Endothelial cell of umbilical vein (primary cell): ENCODE results near the gene CST8. TPM values are rescaled to one million over a fixed set of nuclear protein-coding genes. Genes with fewer than 3 reads are reported as not detected.

ENCODE experiments used
- BruUV-seq: library from RNA; stranded (reverse); fragments of 400-500 nt; replicated peaks from 2 replicates; lab custom pipeline; 2021; lab: Mats Ljungman, UMichigan
- CTCF ChIA-PET: fragments of 300-600, 350-600 bp; sonication (Branson Sonifier 250); formaldehyde crosslinking; loops from one replicate; lab custom pipeline; 2021; ENCODE audit warnings: antibody characterized with exemption, inconsistent platforms; lab: Charles Lee
- POLR2A ChIA-PET: fragments of 300-600, 350-600 bp; sonication (Branson Sonifier 250); formaldehyde crosslinking; loops from one replicate; lab custom pipeline; 2021; ENCODE audit warnings: antibody characterized with exemption, inconsistent platforms; lab: Charles Lee
- DNase-seq: peaks from one replicate; pipeline ENCODE4 v3.0.0-alpha.2; 2011; ENCODE audit warnings: low read depth, low spot score
- FAIRE-seq: peaks from 2 replicates; lab custom pipeline; 2011; peaks lifted over from hg19 to GRCh38; lab: Jason Lieb, UNC
- H2AFZ ChIP-seq: 2 replicates; pipeline ENCODE4 v1.6.0; 2012; ENCODE audit warnings: low read depth, low read length, control low read depth, inconsistent platforms
- H3K27ac ChIP-seq: 2 replicates; pipeline ENCODE4 v1.5.1; 2011; ENCODE audit warnings: low read depth, mild to moderate bottlenecking, control low read depth, low read length, moderate library complexity; ENCODE audit not compliant: insufficient read depth
- H3K27me3 ChIP-seq, 2 experiments: 2 replicates each; pipeline versions ENCODE4 v1.6.0 to v1.6.1; 2011; ENCODE audit warnings: low read length in 2 of 2, mixed read lengths in 1 of 2; ENCODE audit not compliant: control insufficient read depth in 2 of 2, insufficient read depth in 2 of 2
- H3K36me3 ChIP-seq, 2 experiments: 2 replicates in 1 of 2; 3 replicates in 1 of 2; pipeline ENCODE4 v1.5.1; 2011; ENCODE audit warnings: low read length in 2 of 2, mild to moderate bottlenecking in 1 of 2, moderate library complexity in 1 of 2; ENCODE audit not compliant: control insufficient read depth in 2 of 2, insufficient read depth in 2 of 2; ENCODE audit errors: extremely low read depth in 1 of 2
- H3K4me1 ChIP-seq: 3 replicates; pipeline ENCODE4 v1.5.1; 2011; ENCODE audit warnings: mild to moderate bottlenecking, low read length; ENCODE audit not compliant: control insufficient read depth, insufficient read depth; ENCODE audit errors: extremely low read depth
- H3K4me2 ChIP-seq: 2 replicates; pipeline ENCODE4 v1.6.1; 2011; ENCODE audit warnings: low read length, control low read depth, mixed read lengths; ENCODE audit not compliant: insufficient read depth
- H3K4me3 ChIP-seq, 3 experiments: fragments of 200-600 bp in 1 of 3; sonication (generic), shearing (Covaris generic) in 1 of 3; replicated peaks in 1 of 3; 2 replicates each; pipeline ENCODE4 v1.5.1; 2011 to 2016; ENCODE audit warnings: control low read depth in 3 of 3, low read length in 3 of 3, mild to moderate bottlenecking in 2 of 3, inconsistent platforms in 1 of 3, low read depth in 1 of 3, moderate library complexity in 1 of 3; ENCODE audit not compliant: insufficient read depth in 1 of 3
- H3K79me2 ChIP-seq: 2 replicates; pipeline ENCODE4 v1.6.0; 2012; ENCODE audit warnings: low read length, inconsistent platforms; ENCODE audit not compliant: control insufficient read depth, insufficient read depth
- H3K9ac ChIP-seq: replicated peaks from 2 replicates; pipeline ENCODE3; 2011; ENCODE audit warnings: low read length, control low read depth; ENCODE audit not compliant: insufficient read depth; ENCODE audit errors: extremely low read depth
- H3K9me1 ChIP-seq: replicated peaks from 3 replicates; pipeline ENCODE4 v1.6.0; 2011; ENCODE audit warnings: mild to moderate bottlenecking, low read length; ENCODE audit not compliant: control insufficient read depth, insufficient read depth; ENCODE audit errors: extremely low read depth
- H3K9me3 ChIP-seq: replicated peaks from 2 replicates; pipeline ENCODE4 v1.5.1; 2012; ENCODE audit warnings: low read length, inconsistent platforms; ENCODE audit not compliant: control insufficient read depth, insufficient read depth
- H4K20me1 ChIP-seq: replicated peaks from 2 replicates; pipeline ENCODE3; 2011; ENCODE audit warnings: mild to moderate bottlenecking, low read length; ENCODE audit not compliant: control insufficient read depth, insufficient read depth; ENCODE audit errors: extremely low read depth
- CTCF ChIP-seq, 2 donors: IDR thresholded peaks; 1 replicate in 1 of 2; 2 replicates in 1 of 2; pipeline ENCODE4 v1.5.1; 2011; ENCODE audit warnings: low read length in 2 of 2, mild to moderate bottlenecking in 2 of 2, moderate library complexity in 2 of 2, control low read depth in 1 of 2, inconsistent platforms in 1 of 2, low read depth in 1 of 2; ENCODE audit not compliant: insufficient read depth in 1 of 2; ENCODE audit errors: extremely low read depth in 1 of 2
- EZH2 ChIP-seq: IDR thresholded peaks from 2 replicates; pipeline ENCODE4 v1.6.1; 2012; ENCODE audit warnings: borderline replicate concordance, low read depth, mild to moderate bottlenecking, moderate library complexity, low read length, inconsistent platforms; ENCODE audit not compliant: severe bottlenecking
- FOS ChIP-seq: IDR thresholded peaks from 2 replicates; pipeline ENCODE4 v1.6.1; 2011; ENCODE audit warnings: mild to moderate bottlenecking, low read length, moderate library complexity, borderline replicate concordance; ENCODE audit not compliant: insufficient read depth
- GATA2 ChIP-seq: IDR thresholded peaks from 2 replicates; pipeline ENCODE4 v1.7.0; 2011; ENCODE audit warnings: low read depth, mild to moderate bottlenecking, moderate library complexity, mixed read lengths, low read length; ENCODE audit not compliant: insufficient read length, insufficient read depth
- JUN ChIP-seq: IDR thresholded peaks from 2 replicates; pipeline ENCODE4 v1.6.1; 2011; ENCODE audit warnings: borderline replicate concordance, low read depth; ENCODE audit not compliant: insufficient read length, insufficient read depth
- MAX ChIP-seq: IDR thresholded peaks from 2 replicates; pipeline ENCODE4 v1.6.1; 2011; ENCODE audit not compliant: insufficient read depth, insufficient read length
- MYC ChIP-seq: IDR thresholded peaks from one replicate; pipeline ENCODE4 v1.6.1; 2011; ENCODE audit warnings: mild to moderate bottlenecking, low read depth, low read length
- POLR2A ChIP-seq: IDR thresholded peaks from 2 replicates; pipeline ENCODE4 v1.6.1; 2012; ENCODE audit warnings: low read depth, mild to moderate bottlenecking, control low read depth, low read length
- POLR2AphosphoS5 ChIP-seq: IDR thresholded peaks from 2 replicates; pipeline ENCODE4 v1.6.1; 2012; ENCODE audit warnings: low read depth, mild to moderate bottlenecking, control low read depth, low read length, moderate library complexity; ENCODE audit not compliant: insufficient read depth
- dilution Hi-C: fragments of 300-500 bp; cut with MboI; formaldehyde crosslinking; loops from one replicate; pipeline ENCODE4 v1.15.0; 2019; ENCODE audit warnings: low sequenced_read_pairs; ENCODE audit not compliant: extremely low pct_ligation_motif_present
- intact Hi-C: fragments of 100-400 bp; cut with micrococcal nuclease; formaldehyde crosslinking; loops from one replicate; pipeline ENCODE4 v1.10.0; 2022
- polyA plus RNA-seq, 4 experiments: library from polyadenylated mRNA; depleted of rRNA in 3 of 4; stranded (reverse) in 3 of 4; unstranded in 1 of 4; fragments of >200 nt; gene quantifications; 2 replicates each; pipeline versions ENCODE4 v1.2.1 to v1.2.3, GENCODE V29; 2011 to 2012; ENCODE audit warnings: missing spikeins in 1 of 4
- total RNA-seq: library from RNA; stranded (reverse); gene quantifications from 2 replicates; pipeline ENCODE4 v1.2.3, GENCODE V29; 2021

Gene CST8
- total and polyA plus RNA-seq, 2 donors (not counting 3 experiments of a cell fraction or from before 2014, with no cell fraction given): not detected

GRCh38 chr20:23484081-23484480, 6.8 kb upstream of the CST8 start:
- no peaks in the 10 kb centered on the region for H4K20me1 ChIP-seq
- no peak overlapping the region for H3K4me3 ChIP-seq
- H3K9ac ChIP-seq: no peak overlapping the region
- H2AFZ ChIP-seq: no peak overlapping the region
- no peaks in the 10 kb centered on the region for H3K9me1 ChIP-seq
- intact Hi-C loops: no loop called here
- no peaks in the 10 kb centered on the region for H3K9me3 ChIP-seq
- CTCF ChIA-PET: no interaction called here
- no peak overlapping the region for H3K4me2 ChIP-seq
- no peak overlapping the region for H3K27ac ChIP-seq
- H3K79me2 ChIP-seq: no peaks in the 10 kb centered on the region
- H3K27me3 ChIP-seq: no peaks in the 10 kb centered on the region
- no peak for TF ChIP-seq JUN
- TF ChIP-seq EZH2: no peak
- no peak for TF ChIP-seq MYC
- TF ChIP-seq POLR2AphosphoS5: no peak
- no peak for TF ChIP-seq POLR2A
- TF ChIP-seq GATA2: no peak
- TF ChIP-seq CTCF (IDR thresholded peaks at IDR 0.05; ENCODE audit: extremely low read depth in 1 of 2, insufficient read depth in 1 of 2, low read depth in 1 of 2, low read length in 2 of 2): no peak
- TF ChIP-seq FOS: no peak
- TF ChIP-seq MAX: no peak
- no peaks in the 10 kb centered on the region for H3K36me3 ChIP-seq
- no peaks in the 10 kb centered on the region for H3K4me1 ChIP-seq
- no TSS peak for BruUV-seq
- dilution Hi-C loops: no loop called here
- no peak for FAIRE-seq
- DNase-seq: no peak
- POLR2A ChIA-PET: no interaction called here
